NCI-H146 (cell line): Measurements from ENCODE around the gene KRTAP15-1.

Source experiments
- DNase-seq: peaks from one replicate; lab custom pipeline; 2025; lab: John Stamatoyannopoulos, UW

The KRTAP15-1 gene

GRCh38 chr21:30487336-30487735 is 47.3 kb downstream of the KRTAP15-1 start, which contains the start of gene KRTAP19-2:
Gene KRTAP19-2, minus strand, starts transcription at chr21:30487436. Its CDS starts 88 bp downstream, at chr21:30487348.
- DNase-seq: no peak
